Cardiac muscle cell (in vitro differentiated cells and primary cell): Measurements from ENCODE around the gene CDC27. TPM values are rescaled to one million over a fixed set of nuclear protein-coding genes. Genes with fewer than 3 reads are reported as not detected.
"Not testable (repeated sequence)": the region's sequence is repeated elsewhere in the genome, so short reads cannot be mapped to it uniquely, and the experiment has no call there.

Experiments
- DNase-seq, 2 donors: peaks; one replicate each; pipeline versions ENCODE4 v3.0.0 to v3.0.0-alpha.2; 2010 to 2017; ENCODE audit warnings: low read depth in 1 of 2, low spot score in 1 of 2
- H3K27ac ChIP-seq: fragments of 200-600 bp; sonication (generic); 2 replicates; pipeline ENCODE4 v1.5.1; 2016
- H3K27me3 ChIP-seq: fragments of 200-600 bp; sonication (generic); 2 replicates; pipeline ENCODE4 v1.6.0; 2016; ENCODE audit warnings: control low read depth
- H3K36me3 ChIP-seq: fragments of 200-600 bp; sonication (generic); 2 replicates; pipeline ENCODE4 v1.5.1; 2016; ENCODE audit warnings: control low read depth
- H3K4me1 ChIP-seq: fragments of 200-600 bp; sonication (generic); 2 replicates; pipeline ENCODE4 v1.8.1; 2017; ENCODE audit warnings: low read depth, mild to moderate bottlenecking, mixed run types
- H3K4me3 ChIP-seq: fragments of 200-600 bp; sonication (generic); 2 replicates; pipeline ENCODE4 v1.5.1; 2016; ENCODE audit warnings: mild to moderate bottlenecking
- H3K9me3 ChIP-seq: fragments of 200-600 bp; sonication (generic); 2 replicates; pipeline ENCODE4 v1.5.1; 2017; ENCODE audit warnings: low read depth, mild to moderate bottlenecking, control low read depth
- polyA plus RNA-seq: library from polyadenylated mRNA; unstranded; fragments of >200 nt; fragmentation: Nextera tagmentation; extraction: Ambion mirVana; gene quantifications from 2 replicates; pipeline ENCODE4 v1.2.1, GENCODE V29; 2016
- total RNA-seq: library from RNA; depleted of rRNA; stranded (reverse); fragments of >200 nt; gene quantifications from 2 replicates; pipeline ENCODE4 v1.2.3, GENCODE V29; 2016
- TF ChIP-seq, protein P1 (sequence below): IDR thresholded peaks from 2 replicates; pipeline ENCODE4 v1.5.1; 2012; ENCODE audit warnings: low read depth, mild to moderate bottlenecking, low read length

Gene CDC27
- total and polyA plus RNA-seq, 2 experiments from 2014 or later: 52.9 to 85.4 TPM

DNA sequence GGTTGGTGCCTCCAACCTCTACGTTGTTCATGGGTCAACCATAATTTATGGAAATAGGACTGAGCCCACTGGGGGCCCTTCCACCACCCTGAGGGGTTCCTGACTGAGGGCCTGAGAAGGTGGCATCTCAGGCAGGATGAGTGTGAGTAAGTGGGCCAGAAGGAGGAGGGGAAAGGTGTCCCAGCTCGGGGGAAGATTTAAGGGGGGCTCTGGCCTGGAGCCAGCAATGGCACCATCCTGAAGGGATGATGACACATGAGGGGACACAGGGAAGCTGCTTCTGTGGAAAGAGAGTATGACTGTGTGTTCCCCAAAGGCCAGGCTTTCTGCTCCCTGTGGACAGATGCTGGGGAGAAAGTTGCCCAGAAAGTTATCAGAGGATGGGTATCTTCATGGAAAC lies 38.8 kb upstream of the CDC27 start:
- peak overlapping the region; percentile 30 for H3K27ac ChIP-seq
- H3K36me3 ChIP-seq: peaks cover 12% of the 10 kb centered on the region
- no peaks in the 10 kb centered on the region for H3K9me3 ChIP-seq
- peaks cover 23% of the 10 kb centered on the region for H3K4me1 ChIP-seq
- no peak for DNase-seq
- no peak overlapping the region for H3K4me3 ChIP-seq
- H3K27me3 ChIP-seq: no peaks in the 10 kb centered on the region
- TF ChIP-seq, protein P1, sequence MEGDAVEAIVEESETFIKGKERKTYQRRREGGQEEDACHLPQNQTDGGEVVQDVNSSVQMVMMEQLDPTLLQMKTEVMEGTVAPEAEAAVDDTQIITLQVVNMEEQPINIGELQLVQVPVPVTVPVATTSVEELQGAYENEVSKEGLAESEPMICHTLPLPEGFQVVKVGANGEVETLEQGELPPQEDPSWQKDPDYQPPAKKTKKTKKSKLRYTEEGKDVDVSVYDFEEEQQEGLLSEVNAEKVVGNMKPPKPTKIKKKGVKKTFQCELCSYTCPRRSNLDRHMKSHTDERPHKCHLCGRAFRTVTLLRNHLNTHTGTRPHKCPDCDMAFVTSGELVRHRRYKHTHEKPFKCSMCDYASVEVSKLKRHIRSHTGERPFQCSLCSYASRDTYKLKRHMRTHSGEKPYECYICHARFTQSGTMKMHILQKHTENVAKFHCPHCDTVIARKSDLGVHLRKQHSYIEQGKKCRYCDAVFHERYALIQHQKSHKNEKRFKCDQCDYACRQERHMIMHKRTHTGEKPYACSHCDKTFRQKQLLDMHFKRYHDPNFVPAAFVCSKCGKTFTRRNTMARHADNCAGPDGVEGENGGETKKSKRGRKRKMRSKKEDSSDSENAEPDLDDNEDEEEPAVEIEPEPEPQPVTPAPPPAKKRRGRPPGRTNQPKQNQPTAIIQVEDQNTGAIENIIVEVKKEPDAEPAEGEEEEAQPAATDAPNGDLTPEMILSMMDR: no peak

DNA sequence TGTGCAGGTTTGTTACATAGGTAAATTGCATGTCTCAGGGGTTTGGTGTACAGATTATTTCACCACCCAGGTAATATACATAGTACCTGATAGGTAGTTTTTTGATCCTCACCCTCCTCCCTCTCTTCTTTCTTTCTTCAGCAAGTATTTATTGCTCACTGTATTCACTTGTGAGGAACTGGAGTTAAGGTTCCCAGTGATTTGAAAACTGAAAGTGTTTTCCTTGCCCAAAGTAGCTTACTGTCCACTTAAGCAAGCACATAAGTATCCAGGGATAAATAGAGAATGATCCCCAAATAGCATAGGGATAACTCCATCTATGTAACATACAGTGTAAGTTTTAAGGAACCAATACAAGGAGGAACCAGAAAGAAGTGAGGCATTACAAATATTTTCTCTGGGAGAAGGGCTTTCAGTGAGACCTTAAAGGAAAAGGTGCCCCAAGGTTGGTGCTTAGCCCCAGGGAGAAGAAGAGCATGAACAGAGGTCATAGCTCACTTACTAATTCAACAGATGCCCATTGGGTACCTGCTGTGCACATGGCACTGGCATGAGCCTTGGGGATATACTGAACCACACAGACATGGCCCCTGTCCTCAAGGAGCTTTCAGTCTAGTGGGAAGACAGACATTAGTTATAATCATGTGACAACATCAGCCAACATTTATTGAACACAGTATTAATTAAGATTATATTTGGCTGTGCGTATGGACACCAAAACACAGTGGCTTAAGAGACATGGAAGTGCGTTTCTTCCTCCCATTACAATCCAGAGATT lies 37.0 kb upstream of the CDC27 start:
- Histone ChIP-seq H3K27me3 (no peaks in the 10 kb centered on the region), H3K4me1 (peaks cover 41% of the 10 kb centered on the region), H3K9me3 (no peaks in the 10 kb centered on the region), H3K4me3 (no peak overlapping the region), H3K36me3 (peaks cover 28% of the 10 kb centered on the region), H3K27ac (peak overlapping the region; percentile 86)
- TF ChIP-seq, protein P1: no peak
- peak in 1 of 2 donors; percentile 29 for DNase-seq

DNA sequence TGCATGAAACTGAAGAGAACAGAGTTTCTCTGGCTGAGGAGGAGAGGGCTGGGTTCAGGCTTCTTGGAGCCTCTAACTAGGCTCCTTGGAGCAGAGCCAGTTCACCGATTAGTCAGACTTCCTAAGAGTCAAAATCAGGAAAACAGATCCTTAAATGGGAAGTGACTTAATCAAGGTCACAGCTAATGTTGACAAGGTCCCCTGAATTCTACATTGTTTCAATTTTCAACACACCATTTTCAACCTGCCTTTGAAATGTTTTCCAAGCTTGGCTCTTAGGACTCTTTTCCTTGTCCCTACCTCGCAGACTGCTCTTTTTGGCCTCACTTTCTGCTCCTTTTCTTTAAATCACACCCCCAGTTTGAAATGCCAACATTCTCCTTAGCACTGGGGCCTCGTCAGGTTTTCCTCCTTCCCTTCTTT lies 36.4 kb upstream of the CDC27 start:
- H3K36me3 ChIP-seq: peaks cover 35% of the 10 kb centered on the region
- peak overlapping the region; percentile 86 for H3K27ac ChIP-seq
- H3K9me3 ChIP-seq: no peaks in the 10 kb centered on the region
- peaks cover 47% of the 10 kb centered on the region for H3K4me1 ChIP-seq
- no peaks in the 10 kb centered on the region for H3K27me3 ChIP-seq
- TF ChIP-seq, protein P1: no peak
- peak in 1 of 2 donors; percentile 93 for DNase-seq
- H3K4me3 ChIP-seq: no peak overlapping the region

DNA sequence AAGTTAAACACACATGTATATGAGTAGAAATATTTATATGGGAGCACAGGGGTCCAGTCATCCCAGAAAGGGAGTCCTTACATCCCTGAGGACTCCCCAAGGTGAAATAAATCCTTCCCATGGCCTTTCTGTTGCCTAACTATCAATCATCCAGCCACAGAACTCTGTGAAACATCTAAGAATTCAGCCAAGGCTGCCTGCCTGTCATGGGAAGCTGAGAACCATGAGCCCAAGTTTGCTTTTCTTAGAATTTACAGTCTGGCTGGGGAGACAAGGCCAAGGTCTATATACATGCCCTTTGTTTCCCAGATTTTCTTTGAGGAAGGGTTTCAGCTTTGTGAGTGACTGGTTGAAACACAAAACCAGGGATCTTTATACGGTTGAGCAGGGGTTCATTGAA lies 35.9 kb upstream of the CDC27 start:
- H3K27ac ChIP-seq: peak overlapping the region; percentile 86
- DNase-seq: no peak
- peaks cover 40% of the 10 kb centered on the region for H3K36me3 ChIP-seq
- no peak overlapping the region for H3K4me3 ChIP-seq
- peaks cover 47% of the 10 kb centered on the region for H3K4me1 ChIP-seq
- TF ChIP-seq, protein P1: no peak
- no peaks in the 10 kb centered on the region for H3K27me3 ChIP-seq
- H3K9me3 ChIP-seq: no peaks in the 10 kb centered on the region

DNA sequence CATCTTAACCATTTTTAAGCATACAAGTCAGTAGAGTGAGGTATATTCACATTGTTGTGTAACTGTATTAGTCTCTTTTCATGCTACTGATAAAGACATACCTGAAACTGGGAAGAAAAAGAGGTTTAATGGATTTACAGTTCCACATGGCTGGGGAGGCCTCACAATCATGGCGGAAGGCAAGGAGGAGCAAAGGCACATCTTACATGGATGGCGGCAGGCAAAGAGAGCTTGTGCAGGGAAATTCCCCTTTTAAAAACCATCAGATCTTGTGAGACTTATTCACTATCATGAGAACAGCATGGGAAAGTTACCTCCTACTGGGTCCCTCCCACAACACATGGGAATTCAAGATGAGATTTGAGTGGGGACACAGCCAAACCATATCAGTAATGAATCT lies 35.0 kb upstream of the CDC27 start:
- H3K27me3 ChIP-seq, H3K9me3 ChIP-seq, H3K4me3 ChIP-seq, DNase-seq: not testable (repeated sequence)
- H3K4me1 ChIP-seq: peaks cover 50% of the 10 kb centered on the region
- peak overlapping the region; percentile 86 for H3K27ac ChIP-seq
- peaks cover 44% of the 10 kb centered on the region for H3K36me3 ChIP-seq

DNA sequence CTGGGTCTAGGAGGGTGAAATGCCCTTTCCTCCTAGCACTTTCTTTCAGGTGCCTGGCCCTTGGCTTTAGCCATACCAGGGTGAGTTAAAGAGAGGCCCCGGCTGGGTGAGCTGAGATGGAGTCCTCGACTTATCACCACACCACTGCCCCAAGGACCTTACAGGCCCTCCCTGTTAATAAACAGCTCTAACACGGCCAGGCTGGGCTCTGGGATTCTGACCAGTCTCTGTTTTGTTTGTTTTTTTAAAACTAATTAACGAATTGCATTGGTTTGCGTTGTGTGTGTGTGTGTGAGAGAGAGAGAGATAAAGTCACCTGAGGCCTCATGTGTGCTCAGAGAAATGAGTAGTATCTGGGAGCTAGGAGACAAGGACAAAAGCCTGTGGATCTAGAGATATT lies 34.4 kb upstream of the CDC27 start:
- Histone ChIP-seq H3K4me3 (no peak overlapping the region), H3K36me3 (peaks cover 44% of the 10 kb centered on the region), H3K27ac (peak overlapping the region; percentile 86), H3K4me1 (peaks cover 54% of the 10 kb centered on the region), H3K9me3 (no peaks in the 10 kb centered on the region), H3K27me3 (no peaks in the 10 kb centered on the region)
- DNase-seq: no peak
- TF ChIP-seq, protein P1: no peak
